ENCODE measurements around the gene TRIM67. TPM values are rescaled to one million over a fixed set of nuclear protein-coding genes. Genes with fewer than 3 reads are reported as not detected.

The TRIM67 gene
- total and polyA plus RNA-seq, 9 of the 15 experiments (the other 6 are each of a cell fraction or from before 2014, with no cell fraction given), result 0.04 to 0.60 (median 0.31) TPM

- Histone ChIP-seq H3K9me3 (replicated peaks; ENCODE audit: control insufficient read depth, insufficient read depth, low read depth, low read length) (no peaks in the 10 kb centered on the region), H3K4me1 (replicated peaks in 1 of 2; ENCODE audit: control insufficient read depth in 2 of 2, insufficient read depth in 2 of 2, low read length in 2 of 2) (peaks cover 5 to 18% of the 10 kb centered on the region in 2 experiments; a peak in 3 of 5 replicates), H3K27me3 (ENCODE audit: control insufficient read depth in 2 of 2, insufficient read depth in 2 of 2, low read length in 2 of 2) (no peaks in the 10 kb centered on the region), H3K4me3 (peak within 1 kb of the TSS; percentile 62), H4K20me1 (replicated peaks; ENCODE audit: control insufficient read depth, insufficient read depth, low read length) (0 out of 2 replicates have a peak, but pooled peaks cover 2% of the 10 kb centered on the region), H3K9ac (ENCODE audit: insufficient read depth in 1 of 2, low read depth in 2 of 2, low read length in 2 of 2) (peak within 1 kb of the TSS; percentile 89 to 95), H3K79me2 (ENCODE audit: control insufficient read depth, insufficient read depth, low read length) (peaks cover 65% of the 10 kb centered on the region), H3K9me1 (ENCODE audit: control insufficient read depth, insufficient read depth, low read length) (no peaks in the 10 kb centered on the region), H3K4me2 (ENCODE audit: insufficient read depth, low read length) (peak within 1 kb of the TSS; percentile 89), H3K36me3 (ENCODE audit: control insufficient read depth, insufficient read depth, low read length) (peaks cover 37% of the 10 kb centered on the region), H2AFZ (ENCODE audit: low read depth, low read length) (peak within 1 kb of the TSS; percentile 93), H3K27ac (ENCODE audit: extremely low read depth, low read depth, low read length) (peak within 1 kb of the TSS; percentile 81)
- peak; percentile 68 for FAIRE-seq
- CTCF ChIA-PET (ENCODE audit: low intra/inter-chr PET ratio), result no interaction called here
- peak; percentile 98 for ATAC-seq
- peak; percentile 95 to 99 (median 98) for DNase-seq (ENCODE audit: extremely low read depth in 1 of 4, low spot score in 3 of 4)
- POLR2A ChIA-PET, result interaction anchor here (0.6 to 1.8 kb wide), 9 partner anchors 9 to 117 kb away, joined by 3 to 10 read pairs (median 4); partner anchors contain the start of genes EXOC8 and SPRTN
- WGBS (ENCODE audit: insufficient coverage, low coverage, missing lambda C conversion rate), result under 1% methylated on average over 51 of the region's 51 CpGs
- in situ Hi-C loops (cut with MboI), result no loop called here
- intact Hi-C loops (cut with micrococcal nuclease), result loop anchor here (2.0 to 5.0 kb wide), 2 partner anchors 94 to 181 kb away; partner anchors contain the start of gene EGLN1
- BruUV-seq (replicated peaks), result no TSS peak
- TF ChIP-seq SUPT5H (IDR thresholded peaks at IDR 0.05), result peak; percentile 95
- no peak for TF ChIP-seq BDP1 (IDR thresholded peaks at IDR 0.05; ENCODE audit: insufficient read depth, insufficient read length)
- no peak for TF ChIP-seq BCL6 (CRISPR knock-in tag; IDR thresholded peaks at IDR 0.05)
- TF ChIP-seq POLR2A (conservative IDR thresholded peaks at IDR 0.05), result peak; percentile 97
- TF ChIP-seq PHF20 (IDR thresholded peaks at IDR 0.05; ENCODE audit: partially characterized antibody), result peak; percentile 95
- no peak; the same call in 1 of the 2 replicates for TF ChIP-seq E2F4 (CRISPR knock-in tag; IDR thresholded peaks at IDR 0.05; ENCODE audit: low read depth)
- TF ChIP-seq TRIM24 (IDR thresholded peaks at IDR 0.05), result no peak
- no peak for TF ChIP-seq ZNF324 (CRISPR knock-in tag; IDR thresholded peaks at IDR 0.05)
- peak; percentile 68 to 86 for TF ChIP-seq MNT (conservative IDR thresholded peaks at IDR 0.05)
- TF ChIP-seq MAFK (IDR thresholded peaks at IDR 0.05; ENCODE audit: low read length), result no peak
- peak; percentile 26; the same call in 1 of the 2 replicates for TF ChIP-seq JUN (IDR thresholded peaks at IDR 0.05; ENCODE audit: borderline replicate concordance, low read depth, low read length)
- TF ChIP-seq JUN (CRISPR knock-in tag; IDR thresholded peaks at IDR 0.05; ENCODE audit: borderline replicate concordance), result peak; percentile 87
- no peak for TF ChIP-seq ESRRB (CRISPR knock-in tag; IDR thresholded peaks at IDR 0.05; ENCODE audit: borderline replicate concordance)
- TF ChIP-seq SAP30 (IDR thresholded peaks at IDR 0.05; ENCODE audit: borderline replicate concordance, insufficient read depth, low read depth, low read length, poor library complexity, severe bottlenecking), result peak; percentile 90
- TF ChIP-seq ZBTB33 (CRISPR knock-in tag; IDR thresholded peaks at IDR 0.05), result 0 out of 2 replicates have a peak, but pooled peaks have one; percentile 49
- TF ChIP-seq MBD2 (IDR thresholded peaks at IDR 0.05; ENCODE audit: borderline replicate concordance, low read depth), result peak; percentile 70; the same call in 1 of the 2 replicates
- no peak; the same call in 1 of the 2 replicates for TF ChIP-seq HMG20B (CRISPR knock-in tag; IDR thresholded peaks at IDR 0.05)
These were observed 79.3 kb downstream of the TRIM67 start, which contains the start of gene GNPAT for GRCh38 chr1:231240883-231241735. GNPAT (plus strand) TSS chr1:231241212; CDS start chr1:231241379, 167 bp downstream.

All from K562 (cell line).